Stomach (tissue), 9 donors: ENCODE results near the gene POLR2J2. TPM values are rescaled to one million over a fixed set of nuclear protein-coding genes. Genes with fewer than 3 reads are reported as not detected.
"Not testable (repeated sequence)": the region's sequence is repeated elsewhere in the genome, so short reads cannot be mapped to it uniquely, and the experiment has no call there.

Experiments used
- DNase-seq, 2 donors: peaks; one replicate each; pipeline versions ENCODE4 v3.0.0 to v3.0.0-alpha.2; 2013 to 2019
- H3K27ac ChIP-seq, 5 donors: fragments of 200-600 bp in 4 of 5; sonication (generic) in 4 of 5; one replicate each; pipeline ENCODE4 v1.5.1; 2013 to 2019; ENCODE audit warnings: mild to moderate bottlenecking in 1 of 5, moderate library complexity in 1 of 5
- H3K27me3 ChIP-seq, 3 donors: fragments of 200-600 bp; sonication (generic); one replicate each; pipeline ENCODE4 v1.5.1; 2017 to 2019; ENCODE audit warnings: mixed run types in 1 of 3
- H3K36me3 ChIP-seq, 4 donors: fragments of 200-600 bp; sonication (generic); 1 replicate in 3 of 4; 2 replicates in 1 of 4; pipeline ENCODE4 v1.5.1; 2016 to 2019
- H3K4me1 ChIP-seq, 4 donors: fragments of 200-600 bp; sonication (generic); one replicate each; pipeline ENCODE4 v1.5.1; 2016 to 2019
- H3K4me3 ChIP-seq, 4 donors: fragments of 200-600 bp; sonication (generic) in 3 of 4; one replicate each; pipeline ENCODE4 v1.5.1; 2016 to 2019; ENCODE audit warnings: mild to moderate bottlenecking in 1 of 4
- H3K9me3 ChIP-seq, 4 donors: fragments of 200-600 bp; sonication (generic); one replicate each; pipeline ENCODE4 v1.5.1; 2016 to 2019
- WGBS, 5 donors: extraction: QIAGEN DNeasy Blood & Tissue Kit in 3 of 5; methylation state at CpG; one replicate each; pipeline versions ENCODE4 v1.1.5 to v1.1.7; 2013 to 2018; 5-methylcytosine and 5-hydroxymethylcytosine counted together
- intact Hi-C: fragments of 100-400 bp; cut with DNase I; formaldehyde crosslinking; loops from one replicate; pipeline ENCODE4 v1.15.1; 2023; ENCODE audit warnings: low total_unique reads
- polyA plus RNA-seq, 3 donors: library from polyadenylated mRNA; stranded (reverse); fragments of 200-250 nt; gene quantifications; one replicate each; pipeline ENCODE4 v1.2.3, GENCODE V29; 2013
- total RNA-seq, 5 donors: library from RNA; depleted of rRNA; stranded (reverse); fragments of >200 nt; gene quantifications; one replicate each; pipeline versions ENCODE4 v1.1.0 to v1.2.3, GENCODE V29; 2014 to 2016
- donor health status: healthy with polysubstance abuse.
- donor health status: Bipolar disorder and iron deficiency.
- donor health status: healthy.

The POLR2J2 gene
- total and polyA plus RNA-seq, 8 donors, result 0.46 to 17.4 (median 1.8) TPM; not detected in 1

- H3K27ac ChIP-seq, H3K9me3 ChIP-seq, H3K36me3 ChIP-seq, DNase-seq, H3K4me1 ChIP-seq, H3K27me3 ChIP-seq, intact Hi-C loops, H3K4me3 ChIP-seq: not testable (repeated sequence)
- WGBS, 5 donors, result 57 to 78% (median 69%) methylated on average over 1 to 2 of the region's 3 CpGs
These were observed 23.6 kb upstream of the POLR2J2 start for GRCh38 chr7:102695033-102695552.

- DNase-seq, H3K9me3 ChIP-seq, H3K27ac ChIP-seq, H3K4me3 ChIP-seq, H3K36me3 ChIP-seq, H3K4me1 ChIP-seq, intact Hi-C loops, H3K27me3 ChIP-seq: not testable (repeated sequence)
- WGBS, 5 donors, result 25 to 39% (median 34%) methylated on average over 2 of the region's 2 CpGs
These were observed 22.5 kb upstream of the POLR2J2 start for GRCh38 chr7:102694008-102694407.

GRCh38 chr7:102690602-102691001, 19.1 kb upstream of the POLR2J2 start:
- WGBS, 5 donors, result 87 to 93% (median 89%) methylated on average over 3 to 4 of the region's 6 CpGs; no CpG with 5 or more reads in 1 of the 5 donors
- not testable (repeated sequence) for DNase-seq

GRCh38 chr7:102689436-102690282, 18.2 kb upstream of the POLR2J2 start:
- peak in 1 of 2 donors; percentile 10 for DNase-seq
- H3K4me1 ChIP-seq, intact Hi-C loops, H3K27me3 ChIP-seq, H3K9me3 ChIP-seq, H3K36me3 ChIP-seq: not testable (repeated sequence)
- H3K4me3 ChIP-seq, result peak overlapping the region in 1 of 4 donors; percentile 29
- peak overlapping the region in 1 of 5 donors; percentile 48 for H3K27ac ChIP-seq
- WGBS, 5 donors, result 0 to 13% (median 10%) methylated on average over 2 to 16 of the region's 74 CpGs; no CpG with 5 or more reads in 1 of the 5 donors

More at GRCh38 chr7:102690602-102691001, 19.1 kb upstream of the POLR2J2 start:
- intact Hi-C loops, H3K4me1 ChIP-seq, H3K9me3 ChIP-seq, H3K36me3 ChIP-seq, H3K4me3 ChIP-seq, H3K27me3 ChIP-seq, H3K27ac ChIP-seq: not testable (repeated sequence)

GRCh38 chr7:102688299-102689036, 17.0 kb upstream of the POLR2J2 start:
- H3K36me3 ChIP-seq, H3K4me1 ChIP-seq, DNase-seq, H3K27ac ChIP-seq, H3K4me3 ChIP-seq, intact Hi-C loops, H3K9me3 ChIP-seq, H3K27me3 ChIP-seq: not testable (repeated sequence)
- no CpG with 5 or more reads among the region's 37 CpGs for WGBS, 5 donors

DNA sequence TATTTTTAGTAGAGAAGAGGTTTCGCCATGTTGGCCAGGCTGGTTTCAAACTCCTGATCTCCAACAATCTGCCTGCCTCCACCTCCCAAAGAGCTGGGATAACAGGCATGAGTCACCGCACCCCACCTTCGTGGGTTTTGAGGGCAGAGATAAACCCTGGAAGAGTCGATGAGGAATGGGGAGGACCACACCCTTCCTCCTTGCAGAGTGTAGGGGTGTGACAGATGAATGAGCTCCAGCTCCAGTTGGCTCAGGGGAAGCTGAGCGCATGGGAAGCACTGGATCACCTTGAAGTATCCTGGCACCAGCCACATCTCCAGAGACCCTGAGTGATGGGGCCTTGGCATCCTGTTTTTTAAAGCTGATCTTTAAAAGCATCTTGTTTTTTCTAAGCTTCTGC, 11.1 kb upstream of the POLR2J2 start:
- no CpG with 5 or more reads among the region's 5 CpGs for WGBS, 5 donors
- H3K27me3 ChIP-seq, intact Hi-C loops, H3K9me3 ChIP-seq, H3K4me1 ChIP-seq, DNase-seq, H3K27ac ChIP-seq, H3K36me3 ChIP-seq, H3K4me3 ChIP-seq: not testable (repeated sequence)

- H3K4me1 ChIP-seq, H3K9me3 ChIP-seq, H3K27ac ChIP-seq, H3K27me3 ChIP-seq, DNase-seq, H3K36me3 ChIP-seq, H3K4me3 ChIP-seq, intact Hi-C loops: not testable (repeated sequence)
- WGBS, 5 donors, result no CpG with 5 or more reads among the region's 5 CpGs
These were observed 9.3 kb upstream of the POLR2J2 start for GRCh38 chr7:102680780-102681179.

GRCh38 chr7:102675545-102675944, 4.1 kb upstream of the POLR2J2 start:
- H3K9me3 ChIP-seq, H3K4me3 ChIP-seq, intact Hi-C loops, H3K27ac ChIP-seq, H3K27me3 ChIP-seq, H3K4me1 ChIP-seq, DNase-seq, H3K36me3 ChIP-seq: not testable (repeated sequence)
- 71 to 88% (median 73%) methylated on average over 1 of the region's 2 CpGs; no CpG with 5 or more reads in 1 of the 5 donors for WGBS, 5 donors

GRCh38 chr7:102673447-102674067, 2.1 kb upstream of the POLR2J2 start:
- DNase-seq, H3K9me3 ChIP-seq, H3K27ac ChIP-seq, H3K4me3 ChIP-seq, intact Hi-C loops, H3K36me3 ChIP-seq, H3K27me3 ChIP-seq, H3K4me1 ChIP-seq: not testable (repeated sequence)
- no CpG with 5 or more reads among the region's 9 CpGs for WGBS, 5 donors

- H3K27me3 ChIP-seq, H3K9me3 ChIP-seq, intact Hi-C loops, H3K4me1 ChIP-seq, DNase-seq, H3K36me3 ChIP-seq: not testable (repeated sequence)
- H3K27ac ChIP-seq, result peak overlapping the region in 2 of 5 donors; percentile 46 to 74
- no CpG with 5 or more reads among the region's 9 CpGs for WGBS, 5 donors
- peak overlapping the region in 1 of 4 donors; percentile 40 for H3K4me3 ChIP-seq
These were observed 469 bp upstream of the POLR2J2 start for GRCh38 chr7:102671956-102672307.

DNA sequence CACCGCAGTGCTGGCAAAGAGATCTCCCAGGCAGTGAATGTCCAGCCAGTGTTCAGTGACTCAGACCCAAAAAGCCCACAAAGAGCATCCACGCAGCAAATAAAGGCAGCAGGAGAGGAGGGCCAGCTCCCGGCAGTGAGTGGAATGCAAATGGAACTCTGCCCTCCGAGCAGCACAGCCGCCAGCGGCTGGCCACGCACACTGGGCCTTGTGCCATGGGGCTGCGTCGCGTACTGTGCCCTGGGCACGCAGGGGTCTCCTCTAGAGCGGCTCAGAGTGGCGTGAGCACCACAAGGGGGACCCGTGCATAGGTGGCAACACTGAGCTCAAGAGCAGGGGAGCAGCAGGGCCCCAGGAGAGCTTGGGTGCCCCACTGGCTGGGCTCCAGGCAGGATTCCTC, 3.9 kb downstream of the POLR2J2 start:
- H3K27ac ChIP-seq, H3K36me3 ChIP-seq, H3K9me3 ChIP-seq, intact Hi-C loops, H3K4me3 ChIP-seq, H3K27me3 ChIP-seq, DNase-seq, H3K4me1 ChIP-seq: not testable (repeated sequence)
- 91 to 98% (median 92%) methylated on average over 7 to 9 of the region's 14 CpGs; no CpG with 5 or more reads in 2 of the 5 donors for WGBS, 5 donors
